ENCODE measurements around the gene HIF1AN. TPM values are rescaled to one million over a fixed set of nuclear protein-coding genes. Genes with fewer than 3 reads are reported as not detected.

HIF1AN gene
- polyA plus RNA-seq, 1 donor = 27.3 TPM

DNA sequence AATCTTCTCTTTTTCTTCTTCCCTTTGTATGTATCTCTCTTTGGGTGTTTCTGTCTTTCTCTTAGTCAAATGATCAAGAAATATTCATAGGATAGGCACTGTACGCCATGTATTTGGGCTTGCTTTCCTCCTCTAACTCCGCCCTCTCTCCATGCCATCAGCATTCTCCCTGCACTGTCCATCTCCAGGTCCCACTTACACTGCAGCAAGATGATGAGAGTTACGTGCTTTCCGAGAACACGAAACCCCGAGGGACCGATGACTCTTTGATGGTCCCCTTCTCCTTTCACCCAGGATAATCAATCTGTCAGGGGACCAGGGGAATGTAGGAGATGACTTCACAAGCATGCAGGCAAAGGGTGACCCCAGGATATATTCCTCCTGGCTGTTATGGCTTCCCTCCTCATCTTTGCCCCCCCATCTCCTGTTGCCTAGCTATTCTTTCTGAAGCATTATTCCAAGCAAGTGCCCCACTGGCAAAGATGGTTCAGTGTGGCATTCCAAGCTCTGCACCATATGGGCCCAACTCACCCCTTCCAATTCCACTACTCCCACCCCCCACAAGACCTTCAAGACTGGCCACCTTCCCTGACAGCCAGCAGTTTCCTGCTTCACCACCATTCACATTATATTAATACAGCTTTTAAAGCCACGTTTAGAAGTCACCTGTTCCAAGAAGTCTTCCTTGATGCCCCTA lies 40.0 kb downstream of the HIF1AN start:
- Histone ChIP-seq H3K9me3 (ENCODE audit: control insufficient read depth, low read depth, low read length) (no peaks in the 10 kb centered on the region), H3K27me3 (ENCODE audit: control insufficient read depth, insufficient read depth, low read length) (peaks cover 65% of the 10 kb centered on the region), H3K4me3 (ENCODE audit: low read length) (no peak overlapping the region), H3K27ac (ENCODE audit: low read length) (no peak overlapping the region), H3K36me3 (ENCODE audit: control insufficient read depth, insufficient read depth, low read length) (no peaks in the 10 kb centered on the region), H3K4me1 (ENCODE audit: control insufficient read depth, insufficient read depth, low read length) (no peaks in the 10 kb centered on the region)
- no peak for DNase-seq
- 67% methylated on average over 1 of the region's 8 CpGs for WGBS (ENCODE audit: insufficient coverage, low lambda C conversion rate)

GRCh38 chr10:100576282-100576635 lies 40.5 kb downstream of the HIF1AN start:
- Histone ChIP-seq H3K27ac (ENCODE audit: low read length) (no peak overlapping the region), H3K36me3 (ENCODE audit: control insufficient read depth, insufficient read depth, low read length) (no peaks in the 10 kb centered on the region), H3K27me3 (ENCODE audit: control insufficient read depth, insufficient read depth, low read length) (peaks cover 65% of the 10 kb centered on the region), H3K4me3 (ENCODE audit: low read length) (no peak overlapping the region), H3K4me1 (ENCODE audit: control insufficient read depth, insufficient read depth, low read length) (no peaks in the 10 kb centered on the region), H3K9me3 (ENCODE audit: control insufficient read depth, low read depth, low read length) (no peaks in the 10 kb centered on the region)
- no peak for DNase-seq
- WGBS (ENCODE audit: insufficient coverage, low lambda C conversion rate) = 75% methylated on average over 2 of the region's 5 CpGs

GRCh38 chr10:100579261-100580090 lies 43.7 kb downstream of the HIF1AN start:
- no peak for DNase-seq
- Histone ChIP-seq H3K9me3 (ENCODE audit: control insufficient read depth, low read depth, low read length) (no peaks in the 10 kb centered on the region), H3K27ac (ENCODE audit: low read length) (no peak overlapping the region), H3K36me3 (ENCODE audit: control insufficient read depth, insufficient read depth, low read length) (no peaks in the 10 kb centered on the region), H3K27me3 (ENCODE audit: control insufficient read depth, insufficient read depth, low read length) (peaks cover 45% of the 10 kb centered on the region), H3K4me1 (ENCODE audit: control insufficient read depth, insufficient read depth, low read length) (no peaks in the 10 kb centered on the region), H3K4me3 (ENCODE audit: low read length) (no peak overlapping the region)
- 55% methylated on average over 2 of the region's 9 CpGs for WGBS (ENCODE audit: insufficient coverage, low lambda C conversion rate)

- Histone ChIP-seq H3K4me3 (ENCODE audit: low read length) (no peak overlapping the region), H3K27ac (ENCODE audit: low read length) (no peak overlapping the region), H3K4me1 (ENCODE audit: control insufficient read depth, insufficient read depth, low read length) (no peaks in the 10 kb centered on the region), H3K27me3 (ENCODE audit: control insufficient read depth, insufficient read depth, low read length) (peaks cover 25% of the 10 kb centered on the region), H3K36me3 (ENCODE audit: control insufficient read depth, insufficient read depth, low read length) (no peaks in the 10 kb centered on the region), H3K9me3 (ENCODE audit: control insufficient read depth, low read depth, low read length) (no peaks in the 10 kb centered on the region)
- no CpG with 5 or more reads among the region's 1 CpG for WGBS (ENCODE audit: insufficient coverage, low lambda C conversion rate)
- DNase-seq = no peak
These were observed 51.2 kb downstream of the HIF1AN start for GRCh38 chr10:100586959-100587358.

GRCh38 chr10:100598166-100598565 lies 62.4 kb downstream of the HIF1AN start:
- no peaks in the 10 kb centered on the region for H3K36me3 ChIP-seq (ENCODE audit: control insufficient read depth, insufficient read depth, low read length)
- no peak overlapping the region for H3K4me3 ChIP-seq (ENCODE audit: low read length)
- DNase-seq = no peak
- no peaks in the 10 kb centered on the region for H3K4me1 ChIP-seq (ENCODE audit: control insufficient read depth, insufficient read depth, low read length)
- H3K27me3 ChIP-seq (ENCODE audit: control insufficient read depth, insufficient read depth, low read length) = peaks cover 21% of the 10 kb centered on the region
- no peaks in the 10 kb centered on the region for H3K9me3 ChIP-seq (ENCODE audit: control insufficient read depth, low read depth, low read length)
- H3K27ac ChIP-seq (ENCODE audit: low read length) = no peak overlapping the region

- H3K27me3 ChIP-seq (ENCODE audit: control insufficient read depth, insufficient read depth, low read length) = peaks cover 25% of the 10 kb centered on the region
These were observed 64.5 kb downstream of the HIF1AN start for GRCh38 chr10:100600218-100600617.

GRCh38 chr10:100607439-100607838 lies 71.7 kb downstream of the HIF1AN start:
- no peak overlapping the region for H3K4me3 ChIP-seq (ENCODE audit: low read length)
- H3K4me1 ChIP-seq (ENCODE audit: control insufficient read depth, insufficient read depth, low read length) = no peaks in the 10 kb centered on the region
- H3K36me3 ChIP-seq (ENCODE audit: control insufficient read depth, insufficient read depth, low read length) = no peaks in the 10 kb centered on the region
- no peak overlapping the region for H3K27ac ChIP-seq (ENCODE audit: low read length)
- peaks cover 18% of the 10 kb centered on the region for H3K27me3 ChIP-seq (ENCODE audit: control insufficient read depth, insufficient read depth, low read length)
- DNase-seq = peak in 1 of 2 donors; percentile 8
- 50% methylated on average over 1 of the region's 1 CpG for WGBS (ENCODE audit: insufficient coverage, low lambda C conversion rate)
- no peaks in the 10 kb centered on the region for H3K9me3 ChIP-seq (ENCODE audit: control insufficient read depth, low read depth, low read length)

More at GRCh38 chr10:100600218-100600617, 64.5 kb downstream of the HIF1AN start:
- WGBS (ENCODE audit: insufficient coverage, low lambda C conversion rate) = no CpG with 5 or more reads among the region's 4 CpGs
- Histone ChIP-seq H3K36me3 (ENCODE audit: control insufficient read depth, insufficient read depth, low read length) (no peaks in the 10 kb centered on the region), H3K4me1 (ENCODE audit: control insufficient read depth, insufficient read depth, low read length) (no peaks in the 10 kb centered on the region), H3K27ac (ENCODE audit: low read length) (no peak overlapping the region), H3K4me3 (ENCODE audit: low read length) (no peak overlapping the region), H3K9me3 (ENCODE audit: control insufficient read depth, low read depth, low read length) (no peaks in the 10 kb centered on the region)
- DNase-seq = no peak

Other genes starting within 250 kb of the HIF1AN start
- gene BLOC1S2, start 249.3 kb upstream of the HIF1AN start, polyA plus RNA-seq = 39.9 TPM
- 0.48 TPM for gene PKD2L1, start 205.7 kb upstream of the HIF1AN start, polyA plus RNA-seq
- 30.4 TPM for gene SCD, start 188.7 kb upstream of the HIF1AN start, polyA plus RNA-seq
- gene WNT8B, start 72.9 kb upstream of the HIF1AN start, polyA plus RNA-seq = 0.09 TPM
- 15.5 TPM for gene SEC31B, start 16.1 kb upstream of the HIF1AN start, polyA plus RNA-seq
- 206 TPM for gene NDUFB8, start 6.1 kb upstream of the HIF1AN start, polyA plus RNA-seq
- 0.06 TPM for gene PAX2, start 209.6 kb downstream of the HIF1AN start, polyA plus RNA-seq

Data from large intestine (tissue), 3 donors.